Natural killer cell treated with Interleukin-12 subunit alpha and Interleukin-12 subunit beta and Interleukin-15 and Interleukin-18, amount 100 ng/mL, for 72 hours (primary cell): ENCODE measurements around the gene HSH2D. TPM values are rescaled to one million over a fixed set of nuclear protein-coding genes. Genes with fewer than 3 reads are reported as not detected.
"Not testable (repeated sequence)": the region's sequence is repeated elsewhere in the genome, so short reads cannot be mapped to it uniquely, and the experiment has no call there.

Experiments
- ATAC-seq, 2 donors: fragments of 150-1000 bp; cut with Tn5 transposase in 1 of 2; sonication (Bioruptor Pico), chemical (Tn5 transposase) in 1 of 2; 2 replicates each; pipeline ENCODE4 v1.10.0; 2021
- DNase-seq: peaks from one replicate; pipeline ENCODE4 v3.0.0; 2022; ENCODE audit warnings: low spot score
- H3K27ac Mint-ChIP-seq, 2 donors: 1 replicate in 1 of 2; 2 replicates in 1 of 2; pipeline ENCODE4 v1.8.0; 2022; ENCODE audit warnings: mixed read lengths in 2 of 2, mild to moderate bottlenecking in 1 of 2, moderate library complexity in 1 of 2
- H3K27me3 Mint-ChIP-seq, 2 donors: 1 replicate in 1 of 2; 2 replicates in 1 of 2; pipeline ENCODE4 v1.8.0; 2022; ENCODE audit warnings: mixed read lengths in 2 of 2
- H3K36me3 Mint-ChIP-seq: one replicate; pipeline ENCODE4 v1.8.0; 2022; ENCODE audit warnings: mixed read lengths
- H3K4me1 Mint-ChIP-seq, 2 donors: 1 replicate in 1 of 2; 2 replicates in 1 of 2; pipeline ENCODE4 v1.8.0; 2022; ENCODE audit warnings: low read depth in 2 of 2, mixed read lengths in 2 of 2, mild to moderate bottlenecking in 1 of 2
- H3K4me3 Mint-ChIP-seq: one replicate; pipeline ENCODE4 v1.8.0; 2022; ENCODE audit warnings: mixed read lengths
- H3K9me3 Mint-ChIP-seq: 2 replicates; pipeline ENCODE4 v1.8.0; 2022; ENCODE audit warnings: mixed read lengths
- total RNA-seq, 2 donors: library from RNA; stranded (reverse); gene quantifications; one replicate each; pipeline ENCODE4 v1.2.3, GENCODE V29; 2022

The HSH2D gene
- total RNA-seq, 2 donors from 2014 or later = 135 to 188 TPM

GRCh38 chr19:16170134-16170533 is 26.6 kb downstream of the HSH2D start:
- Mint-ChIP-seq H3K4me1 (peaks cover 34 to 35% of the 10 kb centered on the region in 2 donors), H3K27me3 (no peaks in the 10 kb centered on the region), H3K36me3 (no peaks in the 10 kb centered on the region), H3K9me3 (no peaks in the 10 kb centered on the region), H3K27ac (peak overlapping the region; percentile 87 to 94), H3K4me3 (no peak overlapping the region)
- DNase-seq (no peak), ATAC-seq (no peak)

DNA sequence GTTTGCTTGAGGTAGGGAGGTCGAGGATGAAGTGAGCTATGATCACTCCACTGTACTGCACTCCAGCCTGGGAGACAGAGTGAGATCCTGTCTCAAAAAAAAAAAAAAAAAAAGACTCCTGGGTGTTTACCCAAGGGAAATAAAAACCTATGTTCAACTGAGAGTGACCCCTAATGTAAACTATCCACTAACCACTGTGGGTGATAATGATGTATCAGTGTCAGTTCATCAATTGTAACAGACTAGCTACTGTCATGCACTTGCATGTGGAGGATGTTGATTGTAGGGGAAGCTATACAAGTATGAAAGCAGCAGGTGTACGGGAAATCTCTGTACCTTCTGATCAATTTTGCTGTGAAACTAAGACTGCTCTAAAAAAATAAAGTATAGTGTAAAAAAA is 32.5 kb downstream of the HSH2D start:
- Mint-ChIP-seq H3K27me3 (no peaks in the 10 kb centered on the region), H3K36me3 (no peaks in the 10 kb centered on the region), H3K27ac (no peak overlapping the region), H3K9me3 (no peaks in the 10 kb centered on the region), H3K4me1 (peaks cover 17 to 24% of the 10 kb centered on the region in 2 donors), H3K4me3 (no peak overlapping the region)
- DNase-seq (no peak), ATAC-seq (no peak)

DNA sequence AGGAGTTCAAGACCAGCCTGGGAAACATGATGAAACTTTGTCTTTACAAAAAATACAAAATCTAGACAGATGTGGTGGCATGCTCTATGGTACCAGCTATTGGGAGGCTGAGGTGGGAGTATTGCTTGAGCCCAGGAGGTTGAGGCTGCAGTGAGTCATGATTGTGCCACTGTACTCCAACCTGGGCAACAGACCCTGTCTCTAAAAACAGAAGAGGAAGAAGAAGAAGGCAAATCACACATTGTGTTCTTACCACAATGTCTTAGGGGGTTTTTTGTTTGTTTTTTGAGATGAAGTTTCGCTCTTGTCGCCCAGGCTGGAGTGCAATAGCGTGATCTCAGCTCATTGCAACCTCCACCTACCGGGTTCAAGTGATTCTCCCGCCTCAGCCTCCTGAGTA is 35.4 kb downstream of the HSH2D start:
- not testable (repeated sequence) for ATAC-seq, H3K9me3 Mint-ChIP-seq, H3K27ac Mint-ChIP-seq, H3K36me3 Mint-ChIP-seq, H3K4me3 Mint-ChIP-seq, H3K27me3 Mint-ChIP-seq, DNase-seq
- H3K4me1 Mint-ChIP-seq = peaks cover 11 to 12% of the 10 kb centered on the region in 2 donors

DNA sequence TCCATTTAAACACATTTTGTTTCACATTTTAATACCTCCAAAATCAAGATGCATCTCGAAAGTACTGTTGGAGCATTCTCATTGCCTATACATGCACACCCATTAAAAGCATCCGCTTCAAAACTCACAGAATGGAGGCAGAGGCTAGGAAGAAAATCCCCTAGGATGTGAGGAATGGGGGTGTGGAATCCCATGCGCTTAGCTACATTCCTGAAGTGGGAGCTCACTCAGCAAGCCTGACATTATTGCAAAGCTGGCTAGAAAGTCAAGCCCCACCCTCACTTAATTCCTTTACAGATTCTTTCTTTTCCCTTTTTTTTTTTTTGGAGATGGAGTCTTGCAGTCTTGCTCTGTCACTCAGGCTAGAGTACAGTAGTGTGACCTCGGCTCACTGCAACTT is 37.1 kb downstream of the HSH2D start:
- H3K9me3 Mint-ChIP-seq = no peaks in the 10 kb centered on the region
- H3K4me1 Mint-ChIP-seq = peaks cover 17 to 19% of the 10 kb centered on the region in 2 donors
- H3K4me3 Mint-ChIP-seq = no peak overlapping the region
- H3K27ac Mint-ChIP-seq = no peak overlapping the region
- no peaks in the 10 kb centered on the region for H3K27me3 Mint-ChIP-seq
- ATAC-seq (no peak), DNase-seq (no peak)
- peaks cover 5% of the 10 kb centered on the region for H3K36me3 Mint-ChIP-seq

- peaks cover 13% of the 10 kb centered on the region for H3K36me3 Mint-ChIP-seq
- H3K9me3 Mint-ChIP-seq = no peaks in the 10 kb centered on the region
- no peak for DNase-seq
- peaks cover 29% of the 10 kb centered on the region in 2 donors for H3K4me1 Mint-ChIP-seq
- peak overlapping the region; percentile 98 to 100 for H3K27ac Mint-ChIP-seq
- H3K27me3 Mint-ChIP-seq = no peaks in the 10 kb centered on the region
- H3K4me3 Mint-ChIP-seq = peak overlapping the region; percentile 100
- no peak for ATAC-seq
Measured at GRCh38 chr19:16184665-16185122, 41.2 kb downstream of the HSH2D start.

GRCh38 chr19:16185123-16185767 is 41.8 kb downstream of the HSH2D start, which contains the start of gene FAM32A:
TSS of gene FAM32A (plus strand) at chr19:16185410. CDS start at chr19:16185443, 33 bp downstream.
- H3K4me1 Mint-ChIP-seq = peaks cover 29 to 32% of the 10 kb centered on the region in 2 donors
- peak within 1 kb of the TSS; percentile 98 to 100 for H3K27ac Mint-ChIP-seq
- DNase-seq = peak; percentile 99
- ATAC-seq = peak; percentile 97 to 98
- H3K9me3 Mint-ChIP-seq = no peaks in the 10 kb centered on the region
- H3K27me3 Mint-ChIP-seq = no peaks in the 10 kb centered on the region
- peak within 1 kb of the TSS; percentile 100 for H3K4me3 Mint-ChIP-seq
- peaks cover 13% of the 10 kb centered on the region for H3K36me3 Mint-ChIP-seq

DNA sequence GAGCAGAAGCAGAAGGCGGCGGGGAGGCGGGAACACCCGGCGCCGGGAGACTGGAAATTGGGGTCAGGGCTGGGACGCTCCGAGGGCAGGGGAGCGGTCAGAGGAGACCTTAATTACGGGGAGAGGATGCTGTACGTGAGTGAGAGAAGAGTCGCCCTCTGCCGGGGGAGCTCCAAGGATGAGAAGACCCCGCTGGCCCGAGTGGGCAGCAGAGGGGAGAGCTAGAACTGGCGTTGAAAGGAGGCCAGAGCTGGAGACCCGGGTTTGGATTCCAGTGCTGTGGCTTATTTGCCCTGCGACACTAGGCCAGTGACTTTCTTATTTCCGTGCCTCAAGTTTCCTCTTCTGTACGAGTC is 42.3 kb downstream of the HSH2D start:
- Mint-ChIP-seq H3K27ac (peak overlapping the region; percentile 98 to 100), H3K4me1 (peaks cover 29 to 32% of the 10 kb centered on the region in 2 donors), H3K4me3 (peak overlapping the region; percentile 100), H3K9me3 (no peaks in the 10 kb centered on the region), H3K36me3 (peaks cover 13% of the 10 kb centered on the region), H3K27me3 (no peaks in the 10 kb centered on the region)
- DNase-seq (no peak), ATAC-seq (peak; percentile 46 to 47)

GRCh38 chr19:16188521-16188920 is 45.0 kb downstream of the HSH2D start:
- Mint-ChIP-seq H3K9me3 (no peaks in the 10 kb centered on the region), H3K4me1 (peaks cover 20 to 27% of the 10 kb centered on the region in 2 donors), H3K4me3 (no peak overlapping the region), H3K27me3 (no peaks in the 10 kb centered on the region), H3K36me3 (peaks cover 13% of the 10 kb centered on the region), H3K27ac (no peak overlapping the region)
- no peak for ATAC-seq
- DNase-seq = no peak

DNA sequence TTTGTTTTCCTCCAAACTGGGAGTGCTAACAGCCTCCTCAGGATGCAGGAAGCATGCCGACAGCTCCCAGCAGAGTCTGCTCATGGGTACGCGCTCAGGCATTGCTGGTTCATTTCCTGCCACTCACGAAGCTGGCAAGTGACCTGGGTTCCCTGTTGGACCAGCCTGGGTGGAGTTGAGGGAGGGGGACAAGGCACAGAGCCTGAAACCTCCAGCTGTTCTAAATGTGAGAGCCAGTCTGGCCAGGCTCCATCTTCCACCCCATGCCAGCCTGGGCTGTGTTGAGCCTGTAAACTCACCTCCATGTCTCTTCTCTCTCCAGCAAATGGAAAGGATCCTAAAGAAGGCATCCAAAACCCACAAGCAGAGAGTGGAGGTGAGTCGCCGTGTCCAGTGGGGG is 46.7 kb downstream of the HSH2D start:
- peaks cover 12% of the 10 kb centered on the region for H3K36me3 Mint-ChIP-seq

DNA sequence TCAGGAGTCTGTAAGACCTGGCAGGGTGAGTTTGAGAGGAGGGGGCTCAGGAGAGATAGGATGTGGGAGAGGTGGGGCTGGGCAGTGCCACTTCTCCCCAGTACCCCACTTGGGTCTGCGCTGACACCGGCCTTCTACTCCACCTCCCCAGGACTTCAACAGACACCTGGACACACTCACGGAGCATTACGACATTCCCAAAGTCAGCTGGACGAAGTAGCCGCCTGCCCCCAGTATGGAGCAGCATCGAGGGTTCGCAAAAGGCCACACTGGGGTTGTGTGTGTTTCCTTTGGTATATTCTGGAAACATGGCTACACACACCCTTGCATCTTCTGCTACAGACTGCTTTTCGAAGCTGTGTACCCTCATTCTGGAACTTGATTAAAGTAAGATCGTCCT is 47.3 kb downstream of the HSH2D start:
- Mint-ChIP-seq H3K27me3 (no peaks in the 10 kb centered on the region), H3K36me3 (peaks cover 6% of the 10 kb centered on the region)

More for the DNA sequence above, 46.7 kb downstream of the HSH2D start:
- H3K4me3 Mint-ChIP-seq = no peak overlapping the region
- DNase-seq (no peak), ATAC-seq (no peak)
- peaks cover 19 to 23% of the 10 kb centered on the region in 2 donors for H3K4me1 Mint-ChIP-seq
- H3K27me3 Mint-ChIP-seq = no peaks in the 10 kb centered on the region
- no peaks in the 10 kb centered on the region for H3K9me3 Mint-ChIP-seq
- H3K27ac Mint-ChIP-seq = no peak overlapping the region

DNA sequence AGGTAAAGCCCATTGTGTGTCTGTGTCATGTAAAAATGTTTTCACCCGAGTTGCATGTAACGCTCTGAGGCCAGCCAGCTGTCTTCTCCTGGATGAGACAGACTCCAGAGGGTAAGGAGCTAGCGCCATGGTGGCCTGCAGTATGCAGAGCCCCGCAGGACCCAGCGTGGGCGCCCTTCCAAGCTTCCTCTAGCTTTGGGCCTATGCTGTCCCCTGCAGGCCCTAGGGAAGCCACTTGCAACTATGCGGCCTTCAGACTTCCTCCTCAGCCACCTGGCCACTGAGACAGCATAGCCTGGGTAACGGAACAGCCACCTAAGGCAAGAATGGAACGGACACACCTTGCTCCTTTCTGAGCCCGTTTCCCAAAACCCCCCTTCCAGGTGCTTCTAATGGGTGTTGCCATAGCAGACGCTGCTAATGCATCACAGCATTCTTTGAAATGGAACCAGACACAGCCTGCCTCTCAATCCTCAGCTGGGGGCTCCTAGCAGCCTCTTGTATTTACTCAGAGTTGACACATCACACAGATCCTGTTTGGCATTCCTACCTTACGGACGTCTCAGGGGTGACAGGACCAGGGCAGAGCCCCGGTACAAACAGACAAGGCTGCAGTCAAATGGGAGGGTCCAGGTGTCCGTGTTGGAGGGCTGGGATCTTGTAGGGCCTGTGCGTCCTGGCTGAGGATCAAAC is 47.9 kb downstream of the HSH2D start:
- ATAC-seq (no peak), DNase-seq (no peak)
- H3K4me3 Mint-ChIP-seq = no peak overlapping the region
- H3K9me3 Mint-ChIP-seq = no peaks in the 10 kb centered on the region
- peaks cover 6% of the 10 kb centered on the region for H3K36me3 Mint-ChIP-seq
- H3K4me1 Mint-ChIP-seq = peaks cover 13 to 18% of the 10 kb centered on the region in 2 donors
- H3K27ac Mint-ChIP-seq = no peak overlapping the region
- no peaks in the 10 kb centered on the region for H3K27me3 Mint-ChIP-seq

More for the DNA sequence above, 47.3 kb downstream of the HSH2D start:
- Mint-ChIP-seq H3K4me1 (peaks cover 14 to 19% of the 10 kb centered on the region in 2 donors), H3K9me3 (no peaks in the 10 kb centered on the region), H3K4me3 (no peak overlapping the region), H3K27ac (no peak overlapping the region)
- ATAC-seq = no peak
- no peak for DNase-seq

DNA sequence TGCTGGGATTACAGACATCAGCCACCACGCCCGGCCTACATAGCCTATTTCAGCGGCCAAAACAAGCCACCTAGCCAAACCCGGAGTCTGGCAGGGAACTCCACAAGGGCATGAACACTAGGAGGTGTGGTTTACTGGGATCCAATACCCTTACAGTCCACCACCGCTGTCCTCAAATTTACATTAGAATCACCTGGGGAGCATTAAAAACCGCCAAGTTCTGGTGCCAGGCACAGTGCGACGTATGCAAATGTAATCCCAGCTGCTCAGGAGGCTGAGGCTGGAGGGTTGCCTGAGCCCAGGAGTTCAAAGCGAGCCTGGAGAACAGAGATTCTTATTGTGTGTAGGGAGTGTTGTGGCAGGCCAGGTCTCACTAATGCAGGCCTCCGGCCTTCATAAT is 50.0 kb downstream of the HSH2D start:
- ATAC-seq = no peak
- H3K4me3 Mint-ChIP-seq = no peak overlapping the region
- no peak for DNase-seq
- H3K27me3 Mint-ChIP-seq = no peaks in the 10 kb centered on the region
- H3K27ac Mint-ChIP-seq = no peak overlapping the region
- no peaks in the 10 kb centered on the region for H3K9me3 Mint-ChIP-seq
- H3K36me3 Mint-ChIP-seq = no peaks in the 10 kb centered on the region
- peaks cover 14 to 17% of the 10 kb centered on the region in 2 donors for H3K4me1 Mint-ChIP-seq

DNA sequence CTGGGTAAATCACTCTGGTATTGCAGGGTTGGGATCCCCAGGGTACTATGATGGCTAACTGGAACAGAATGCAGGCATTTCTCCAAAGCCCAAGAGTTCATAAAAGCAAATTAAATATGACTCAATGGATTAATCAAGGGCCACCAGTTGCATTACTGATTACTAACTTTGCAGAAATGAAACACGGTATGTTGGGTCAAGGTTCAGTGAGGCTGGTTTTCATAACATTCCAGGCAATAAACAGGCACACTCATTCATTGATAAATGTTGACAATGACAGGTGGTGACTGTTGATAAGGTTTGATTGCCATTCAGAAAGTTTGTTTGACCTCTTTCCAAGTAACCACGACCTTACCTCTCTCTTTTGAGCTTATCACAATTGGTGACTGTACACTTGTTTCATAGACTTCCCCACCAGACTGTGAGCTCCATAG is 53.7 kb downstream of the HSH2D start:
- Mint-ChIP-seq H3K4me1 (peaks cover 29 to 35% of the 10 kb centered on the region in 2 donors), H3K36me3 (no peaks in the 10 kb centered on the region), H3K9me3 (no peaks in the 10 kb centered on the region), H3K4me3 (peak overlapping the region; percentile 86), H3K27ac (peak overlapping the region; percentile 92 to 96), H3K27me3 (no peaks in the 10 kb centered on the region)
- no peak for ATAC-seq
- DNase-seq = no peak
